ENCODE data around the gene WDR64. TPM values are rescaled to one million over a fixed set of nuclear protein-coding genes. Genes with fewer than 3 reads are reported as not detected.
"Not testable (repeated sequence)": the region's sequence is repeated elsewhere in the genome, so short reads cannot be mapped to it uniquely, and the experiment has no call there.

Gene WDR64
- total RNA-seq, 5 donors from 2014 or later (not counting 1 experiment from before 2014, with no cell fraction given) = 0.13 to 0.48 (median 0.26) TPM; not detected in 1

GRCh38 chr1:241789061-241789460, 137.0 kb downstream of the WDR64 start:
- H3K27me3 Mint-ChIP-seq = peaks cover 3 to 4% of the 10 kb centered on the region in 2 donors
- ATAC-seq (replicated peaks in 1 of 4) (no peak), DNase-seq (no peak)
- H3K4me3 Mint-ChIP-seq = no peak overlapping the region
- Histone ChIP-seq H3K9me3 (no peaks in the 10 kb centered on the region), H3K4me3 (ENCODE audit: control insufficient read depth in 1 of 2, extremely low read depth in 1 of 2, low read length in 1 of 2) (no peak overlapping the region), H3K4me1 (ENCODE audit: control insufficient read depth in 1 of 2, extremely low read depth in 1 of 2, insufficient read depth in 2 of 2, low read length in 2 of 2) (no peaks in the 10 kb centered on the region), H3K36me3 (ENCODE audit: control insufficient read depth in 2 of 2, extremely low read depth in 1 of 2, insufficient read depth in 1 of 2, low read length in 1 of 2) (no peaks in the 10 kb centered on the region), H3K27ac (ENCODE audit: low read length) (no peak overlapping the region), H3K27me3 (replicated peaks in 1 of 2; ENCODE audit: control insufficient read depth in 2 of 2, extremely low read depth in 1 of 2, insufficient read depth in 2 of 2, low read length in 1 of 2) (no peaks in the 10 kb centered on the region)
- H3K27ac Mint-ChIP-seq = no peak overlapping the region
- POLR2A ChIA-PET = no interaction called here
- CTCF ChIA-PET = no interaction called here
- WGBS (ENCODE audit: insufficient coverage) = no CpG with 5 or more reads among the region's 2 CpGs
- H3K36me3 Mint-ChIP-seq = no peaks in the 10 kb centered on the region
- no peaks in the 10 kb centered on the region for H3K4me1 Mint-ChIP-seq
- H3K9me3 Mint-ChIP-seq = no peaks in the 10 kb centered on the region

GRCh38 chr1:241799416-241799815, 147.3 kb downstream of the WDR64 start:
- no peak overlapping the region for H3K27ac ChIP-seq (ENCODE audit: low read length)
- no peak for DNase-seq
- ChIA-PET POLR2A (no interaction called here), CTCF (no interaction called here)
- H3K9me3 ChIP-seq = no peaks in the 10 kb centered on the region
- no peaks in the 10 kb centered on the region for H3K36me3 Mint-ChIP-seq
- H3K27ac Mint-ChIP-seq = no peak overlapping the region
- ATAC-seq (replicated peaks in 1 of 4) = no peak
- peaks cover 4 to 9% of the 10 kb centered on the region in 2 donors for H3K27me3 Mint-ChIP-seq
- H3K4me1 Mint-ChIP-seq = no peaks in the 10 kb centered on the region
- H3K4me1 ChIP-seq (ENCODE audit: control insufficient read depth in 1 of 2, extremely low read depth in 1 of 2, insufficient read depth in 2 of 2, low read length in 2 of 2) = no peaks in the 10 kb centered on the region
- no peak overlapping the region for H3K4me3 ChIP-seq (ENCODE audit: control insufficient read depth in 1 of 2, extremely low read depth in 1 of 2, low read length in 1 of 2)
- no CpG with 5 or more reads among the region's 1 CpG for WGBS (ENCODE audit: insufficient coverage)
- no peak overlapping the region for H3K4me3 Mint-ChIP-seq
- H3K27me3 ChIP-seq (replicated peaks in 1 of 2; ENCODE audit: control insufficient read depth in 2 of 2, extremely low read depth in 1 of 2, insufficient read depth in 2 of 2, low read length in 1 of 2) = peaks cover 0 to 3% of the 10 kb centered on the region in 2 experiments
- no peaks in the 10 kb centered on the region for H3K36me3 ChIP-seq (ENCODE audit: control insufficient read depth in 2 of 2, extremely low read depth in 1 of 2, insufficient read depth in 1 of 2, low read length in 1 of 2)
- no peaks in the 10 kb centered on the region for H3K9me3 Mint-ChIP-seq

GRCh38 chr1:241800640-241801039, 148.6 kb downstream of the WDR64 start:
- no peak for DNase-seq
- CTCF ChIA-PET = no interaction called here
- no peaks in the 10 kb centered on the region for H3K9me3 ChIP-seq
- peaks cover 4 to 9% of the 10 kb centered on the region in 2 donors for H3K27me3 Mint-ChIP-seq
- no peak overlapping the region for H3K27ac Mint-ChIP-seq
- POLR2A ChIA-PET = no interaction called here
- no peaks in the 10 kb centered on the region for H3K36me3 ChIP-seq (ENCODE audit: control insufficient read depth in 2 of 2, extremely low read depth in 1 of 2, insufficient read depth in 1 of 2, low read length in 1 of 2)
- no peak for ATAC-seq (replicated peaks in 1 of 4)
- H3K27ac ChIP-seq (ENCODE audit: low read length) = no peak overlapping the region
- H3K4me1 Mint-ChIP-seq = no peaks in the 10 kb centered on the region
- peaks cover 0 to 3% of the 10 kb centered on the region in 2 experiments for H3K27me3 ChIP-seq (replicated peaks in 1 of 2; ENCODE audit: control insufficient read depth in 2 of 2, extremely low read depth in 1 of 2, insufficient read depth in 2 of 2, low read length in 1 of 2)
- no peaks in the 10 kb centered on the region for H3K9me3 Mint-ChIP-seq
- H3K36me3 Mint-ChIP-seq = no peaks in the 10 kb centered on the region
- H3K4me3 ChIP-seq (ENCODE audit: control insufficient read depth in 1 of 2, extremely low read depth in 1 of 2, low read length in 1 of 2) = no peak overlapping the region
- WGBS (ENCODE audit: insufficient coverage) = no CpG with 5 or more reads among the region's 3 CpGs
- H3K4me1 ChIP-seq (ENCODE audit: control insufficient read depth in 1 of 2, extremely low read depth in 1 of 2, insufficient read depth in 2 of 2, low read length in 2 of 2) = no peaks in the 10 kb centered on the region
- H3K4me3 Mint-ChIP-seq = no peak overlapping the region

GRCh38 chr1:241802863-241803262, 150.8 kb downstream of the WDR64 start:
- H3K27ac ChIP-seq (ENCODE audit: low read length) = no peak overlapping the region
- no peak overlapping the region for H3K27ac Mint-ChIP-seq
- 71% methylated on average over 1 of the region's 3 CpGs for WGBS (ENCODE audit: insufficient coverage)
- POLR2A ChIA-PET = no interaction called here
- no peaks in the 10 kb centered on the region for H3K9me3 ChIP-seq
- no peak for ATAC-seq (replicated peaks in 1 of 4)
- H3K4me3 ChIP-seq (ENCODE audit: control insufficient read depth in 1 of 2, extremely low read depth in 1 of 2, low read length in 1 of 2) = no peak overlapping the region
- H3K9me3 Mint-ChIP-seq = no peaks in the 10 kb centered on the region
- H3K36me3 Mint-ChIP-seq = no peaks in the 10 kb centered on the region
- CTCF ChIA-PET = interaction anchor here in 1 of 2 donors (0.7 kb wide), 1 partner anchor 92 kb away, joined by 9 read pairs; no protein-coding TSS in a partner anchor
- H3K27me3 Mint-ChIP-seq = peaks cover 4 to 9% of the 10 kb centered on the region in 2 donors
- H3K4me3 Mint-ChIP-seq = no peak overlapping the region
- H3K27me3 ChIP-seq (replicated peaks in 1 of 2; ENCODE audit: control insufficient read depth in 2 of 2, extremely low read depth in 1 of 2, insufficient read depth in 2 of 2, low read length in 1 of 2) = peaks cover 0 to 6% of the 10 kb centered on the region in 2 experiments
- no peaks in the 10 kb centered on the region for H3K4me1 Mint-ChIP-seq
- no peaks in the 10 kb centered on the region for H3K36me3 ChIP-seq (ENCODE audit: control insufficient read depth in 2 of 2, extremely low read depth in 1 of 2, insufficient read depth in 1 of 2, low read length in 1 of 2)
- no peaks in the 10 kb centered on the region for H3K4me1 ChIP-seq (ENCODE audit: control insufficient read depth in 1 of 2, extremely low read depth in 1 of 2, insufficient read depth in 2 of 2, low read length in 2 of 2)
- no peak for DNase-seq

- H3K27me3 Mint-ChIP-seq = peaks cover 4 to 12% of the 10 kb centered on the region in 2 donors
- POLR2A ChIA-PET = interaction anchor here in 1 of 2 donors (0.6 to 0.7 kb wide), 2 partner anchors 17 kb away, joined by 5 to 26 read pairs; no protein-coding TSS in a partner anchor
- H3K36me3 ChIP-seq (ENCODE audit: control insufficient read depth in 2 of 2, extremely low read depth in 1 of 2, insufficient read depth in 1 of 2, low read length in 1 of 2); H3K9me3 Mint-ChIP-seq; H3K4me1 ChIP-seq (ENCODE audit: control insufficient read depth in 1 of 2, extremely low read depth in 1 of 2, insufficient read depth in 2 of 2, low read length in 2 of 2); H3K9me3 ChIP-seq; H3K27me3 ChIP-seq (replicated peaks in 1 of 2; ENCODE audit: control insufficient read depth in 2 of 2, extremely low read depth in 1 of 2, insufficient read depth in 2 of 2, low read length in 1 of 2); H3K4me1 Mint-ChIP-seq; DNase-seq; H3K27ac ChIP-seq (ENCODE audit: low read length); H3K4me3 ChIP-seq (ENCODE audit: control insufficient read depth in 1 of 2, extremely low read depth in 1 of 2, low read length in 1 of 2); H3K4me3 Mint-ChIP-seq; H3K27ac Mint-ChIP-seq; ATAC-seq (replicated peaks in 1 of 4); H3K36me3 Mint-ChIP-seq: not testable (repeated sequence)
- WGBS (ENCODE audit: insufficient coverage) = 80% methylated on average over 3 of the region's 4 CpGs
- CTCF ChIA-PET = interaction anchor here (0.6 to 0.7 kb wide), 2 partner anchors 8 to 56 kb away, joined by 3 to 9 read pairs; no protein-coding TSS in a partner anchor
Observed at GRCh38 chr1:241804706-241805105, 152.6 kb downstream of the WDR64 start.

- Mint-ChIP-seq H3K36me3 (no peaks in the 10 kb centered on the region), H3K4me1 (no peaks in the 10 kb centered on the region), H3K4me3 (no peak overlapping the region), H3K27ac (no peak overlapping the region), H3K9me3 (no peaks in the 10 kb centered on the region), H3K27me3 (peaks cover under 1 to 4% of the 10 kb centered on the region in 2 donors)
- Histone ChIP-seq H3K27me3 (replicated peaks in 1 of 2; ENCODE audit: control insufficient read depth in 2 of 2, extremely low read depth in 1 of 2, insufficient read depth in 2 of 2, low read length in 1 of 2) (peaks cover 0 to 3% of the 10 kb centered on the region in 2 experiments), H3K4me3 (ENCODE audit: control insufficient read depth in 1 of 2, extremely low read depth in 1 of 2, low read length in 1 of 2) (no peak overlapping the region), H3K36me3 (ENCODE audit: control insufficient read depth in 2 of 2, extremely low read depth in 1 of 2, insufficient read depth in 1 of 2, low read length in 1 of 2) (no peaks in the 10 kb centered on the region), H3K27ac (ENCODE audit: low read length) (no peak overlapping the region), H3K4me1 (ENCODE audit: control insufficient read depth in 1 of 2, extremely low read depth in 1 of 2, insufficient read depth in 2 of 2, low read length in 2 of 2) (no peaks in the 10 kb centered on the region), H3K9me3 (no peaks in the 10 kb centered on the region)
- 80% methylated on average over 1 of the region's 2 CpGs for WGBS (ENCODE audit: insufficient coverage)
- ATAC-seq (replicated peaks in 1 of 4) = no peak
- DNase-seq = no peak
- CTCF ChIA-PET = no interaction called here
- POLR2A ChIA-PET = no interaction called here
Observed at GRCh38 chr1:241808265-241808664, 156.2 kb downstream of the WDR64 start.

Measured in T-cell (primary cell).